A549 (cell line): ENCODE results near the gene FRY.
"Not testable (repeated sequence)": the region's sequence is repeated elsewhere in the genome, so short reads cannot be mapped to it uniquely, and the experiment has no call there.

ENCODE experiments used
- POLR2A ChIP-seq: IDR thresholded peaks from 2 replicates; pipeline ENCODE4 v1.6.1; 2012; ENCODE audit warnings: mild to moderate bottlenecking, low read length
- ZNF302 ChIP-seq: fragments of 250-450 bp; sonication (Bioruptor Pico); IDR thresholded peaks from 2 replicates; pipeline ENCODE4 v1.9.0; 2021; ENCODE audit warnings: inconsistent platforms, mild to moderate bottlenecking, moderate library complexity

DNA sequence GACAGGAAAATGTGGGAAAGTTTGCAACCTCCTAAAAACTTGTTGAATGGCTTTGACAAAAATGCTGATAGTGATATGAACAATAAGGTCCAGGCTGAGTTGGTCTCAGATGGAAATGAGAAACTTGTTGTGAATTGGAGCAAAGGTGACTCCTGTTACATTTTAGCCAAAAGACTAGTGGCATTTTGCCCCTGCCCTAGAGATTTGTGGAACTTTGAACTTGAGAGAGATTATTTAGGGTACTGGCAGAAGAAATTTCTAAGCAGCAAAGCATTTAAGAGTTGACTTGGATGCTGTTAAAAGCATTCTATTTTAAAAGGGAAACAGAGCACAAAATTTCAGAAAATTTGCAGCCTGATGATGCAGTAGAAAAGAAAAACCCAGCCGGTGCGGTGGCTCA is 47.9 kb upstream of the FRY start:
- not testable (repeated sequence) for TF ChIP-seq ZNF302 (CRISPR knock-in tag); POLR2A
